ENCODE results near the gene YTHDC2. TPM values are rescaled to one million over a fixed set of nuclear protein-coding genes. Genes with fewer than 3 reads are reported as not detected.

Gene YTHDC2
- total and polyA plus RNA-seq, 2 of the 13 experiments (the other 11 are each of a cell fraction or from before 2014, with no cell fraction given): 6.7 to 17.8 TPM

GRCh38 chr5:113487781-113488644 lies 25.5 kb upstream of the YTHDC2 start, which contains the start of gene MCC (continued):
- 0 out of 2 replicates have a peak, but pooled peaks have one; percentile 54 for TF ChIP-seq ZNF280B (CRISPR knock-in tag; IDR thresholded peaks at IDR 0.05; ENCODE audit: borderline replicate concordance)
- TF ChIP-seq ZNF513 (CRISPR knock-in tag; conservative IDR thresholded peaks at IDR 0.05): no peak
- TF ChIP-seq ZNF589 (CRISPR knock-in tag; conservative IDR thresholded peaks at IDR 0.05): peak; percentile 74
- no peak for TF ChIP-seq ZNF792 (CRISPR knock-in tag; IDR thresholded peaks at IDR 0.05)
- peak; percentile 78 for TF ChIP-seq ZNF687 (CRISPR knock-in tag; IDR thresholded peaks at IDR 0.05)
- 0 out of 2 replicates have a peak, but pooled peaks have one; percentile 52 for TF ChIP-seq KDM3A (CRISPR knock-in tag; IDR thresholded peaks at IDR 0.05; ENCODE audit: low read depth)
- TF ChIP-seq SOX5 (CRISPR knock-in tag; IDR thresholded peaks at IDR 0.05; ENCODE audit: borderline replicate concordance): peak; percentile 8; the same call in 1 of the 2 replicates
- TF ChIP-seq DDIT3 (CRISPR knock-in tag; IDR thresholded peaks at IDR 0.05): no peak
- TF ChIP-seq ZNF446 (CRISPR knock-in tag; IDR thresholded peaks at IDR 0.05): no peak
- TF ChIP-seq ZNF562 (CRISPR knock-in tag; IDR thresholded peaks at IDR 0.05; ENCODE audit: borderline replicate concordance): peak; percentile 71; the same call in 1 of the 2 replicates
- peak; percentile 54; the same call in 1 of the 2 replicates for TF ChIP-seq DMAP1 (CRISPR knock-in tag; IDR thresholded peaks at IDR 0.05)
- 0 out of 2 replicates have a peak, but pooled peaks have one; percentile 26 for TF ChIP-seq ARHGAP35 (CRISPR knock-in tag; IDR thresholded peaks at IDR 0.05; ENCODE audit: borderline replicate concordance)
- TF ChIP-seq HOMEZ (CRISPR knock-in tag; IDR thresholded peaks at IDR 0.05; ENCODE audit: low read depth): 0 out of 2 replicates have a peak, but pooled peaks have one; percentile 30
- TF ChIP-seq HOXA3 (CRISPR knock-in tag; IDR thresholded peaks at IDR 0.05): peak; percentile 73
- no peak for TF ChIP-seq ZBTB21 (CRISPR knock-in tag; IDR thresholded peaks at IDR 0.05)
- 0 out of 2 replicates have a peak, but pooled peaks have one; percentile 32 for TF ChIP-seq IRF2 (CRISPR knock-in tag; IDR thresholded peaks at IDR 0.05)

Data from HepG2 (cell line).